ENCODE results near the gene MSRB3. TPM values are rescaled to one million over a fixed set of nuclear protein-coding genes. Genes with fewer than 3 reads are reported as not detected.

The MSRB3 gene
- total and polyA plus RNA-seq, 2 donors (not counting 1 experiment from before 2014, with no cell fraction given), result not detected

DNA sequence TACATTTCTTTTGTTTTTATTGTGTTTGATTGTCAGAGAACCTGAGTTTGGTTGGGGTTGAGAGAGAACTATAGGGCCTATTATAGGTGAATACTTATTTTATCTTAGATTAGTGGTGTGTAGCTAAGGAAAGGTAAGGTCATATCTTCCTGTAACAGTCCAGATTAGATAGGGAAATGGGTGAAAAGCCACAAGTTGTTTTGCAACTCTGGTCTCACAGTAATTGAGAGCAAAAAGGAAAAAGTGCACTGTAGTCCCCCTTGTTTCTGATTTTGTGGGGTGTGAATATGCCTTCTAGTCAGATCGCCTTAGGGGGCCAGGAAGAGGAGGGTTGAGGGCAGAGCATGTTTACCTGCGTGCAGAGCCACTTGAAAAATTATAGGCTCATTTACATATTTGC lies 8.9 kb downstream of the MSRB3 start:
- Mint-ChIP-seq H3K4me1 (no peaks in the 10 kb centered on the region), H3K9me3 (ENCODE audit: insufficient read depth) (no peaks in the 10 kb centered on the region), H3K4me3 (no peak overlapping the region), H3K27me3 (peaks cover 17% of the 10 kb centered on the region), H3K27ac (no peak overlapping the region)
- DNase-seq, result no peak
- no peak for TF ChIP-seq EZH2 (IDR thresholded peaks at IDR 0.05; ENCODE audit: borderline replicate concordance, insufficient read depth, low read depth, low read length, poor library complexity, severe bottlenecking)
- TF ChIP-seq CTCF (IDR thresholded peaks at IDR 0.05), result no peak
- 44% methylated on average over 2 of the region's 2 CpGs for WGBS (ENCODE audit: insufficient coverage)
- ChIA-PET POLR2A (no interaction called here), CTCF (no interaction called here)
- Histone ChIP-seq H2AFZ (ENCODE audit: insufficient read depth, low read depth, low read length, poor library complexity, severe bottlenecking) (no peak overlapping the region), H3K4me2 (replicated peaks; ENCODE audit: low read depth, low read length, poor library complexity, severe bottlenecking) (no peak overlapping the region), H3K4me1 (ENCODE audit: control insufficient read depth in 2 of 2, insufficient read depth in 2 of 2, low read length in 2 of 2) (no peaks in the 10 kb centered on the region), H3K9ac (ENCODE audit: low read length) (no peak overlapping the region), H3K27me3 (replicated peaks in 1 of 4; ENCODE audit: control extremely low read depth in 1 of 4, control insufficient read depth in 3 of 4, insufficient read depth in 4 of 4, low read length in 3 of 4) (peaks cover 0 to 4% (median 0%) of the 10 kb centered on the region in 4 experiments), H3K79me2 (ENCODE audit: control insufficient read depth, insufficient read depth, low read length) (no peaks in the 10 kb centered on the region), H3K9me3 (ENCODE audit: control extremely low read depth in 1 of 3, control insufficient read depth in 2 of 3, insufficient read depth in 1 of 3, low read length in 2 of 3) (no peaks in the 10 kb centered on the region), H3K27ac (ENCODE audit: low read length in 2 of 2) (no peak overlapping the region), H3K4me3 (ENCODE audit: control extremely low read depth in 1 of 5, extremely low read depth in 1 of 5, insufficient read depth in 1 of 5, low read depth in 2 of 5, low read length in 4 of 5) (no peak overlapping the region), H4K20me1 (ENCODE audit: control insufficient read depth, insufficient read depth, low read length, poor library complexity, severe bottlenecking) (no peaks in the 10 kb centered on the region), H3K36me3 (replicated peaks in 1 of 2; ENCODE audit: control extremely low read depth in 1 of 2, control insufficient read depth in 1 of 2, extremely low read depth in 1 of 2, insufficient read depth in 2 of 2, low read length in 1 of 2) (no peaks in the 10 kb centered on the region)
- no peak for ATAC-seq (ENCODE audit: low read depth)
- intact Hi-C loops (cut with micrococcal nuclease), result no loop called here

GRCh38 chr12:65292241-65292640 lies 13.8 kb downstream of the MSRB3 start:
- no peaks in the 10 kb centered on the region for H3K4me1 ChIP-seq (ENCODE audit: control insufficient read depth in 2 of 2, insufficient read depth in 2 of 2, low read length in 2 of 2)
- no peak overlapping the region for H3K4me2 ChIP-seq (replicated peaks; ENCODE audit: low read depth, low read length, poor library complexity, severe bottlenecking)
- no peaks in the 10 kb centered on the region for H4K20me1 ChIP-seq (ENCODE audit: control insufficient read depth, insufficient read depth, low read length, poor library complexity, severe bottlenecking)
- H3K4me3 ChIP-seq (ENCODE audit: control extremely low read depth in 1 of 5, extremely low read depth in 1 of 5, insufficient read depth in 1 of 5, low read depth in 2 of 5, low read length in 4 of 5), result no peak overlapping the region
- 91% methylated on average over 2 of the region's 2 CpGs for WGBS (ENCODE audit: insufficient coverage)
- DNase-seq (no peak), ATAC-seq (ENCODE audit: low read depth) (no peak)
- intact Hi-C loops (cut with micrococcal nuclease), result no loop called here
- H3K27me3 ChIP-seq (replicated peaks in 1 of 4; ENCODE audit: control extremely low read depth in 1 of 4, control insufficient read depth in 3 of 4, insufficient read depth in 4 of 4, low read length in 3 of 4), result no peaks in the 10 kb centered on the region
- H3K9ac ChIP-seq (ENCODE audit: low read length), result no peak overlapping the region
- TF ChIP-seq EZH2 (IDR thresholded peaks at IDR 0.05; ENCODE audit: borderline replicate concordance, insufficient read depth, low read depth, low read length, poor library complexity, severe bottlenecking) (no peak), CTCF (IDR thresholded peaks at IDR 0.05) (no peak)
- no peak overlapping the region for H3K4me3 Mint-ChIP-seq
- H3K9me3 Mint-ChIP-seq (ENCODE audit: insufficient read depth), result peaks cover 1% of the 10 kb centered on the region
- H3K4me1 Mint-ChIP-seq, result no peaks in the 10 kb centered on the region
- ChIA-PET POLR2A (no interaction called here), CTCF (no interaction called here)
- H3K27me3 Mint-ChIP-seq, result peaks cover 19% of the 10 kb centered on the region
- H3K79me2 ChIP-seq (ENCODE audit: control insufficient read depth, insufficient read depth, low read length), result no peaks in the 10 kb centered on the region
- H3K9me3 ChIP-seq (ENCODE audit: control extremely low read depth in 1 of 3, control insufficient read depth in 2 of 3, insufficient read depth in 1 of 3, low read length in 2 of 3), result no peaks in the 10 kb centered on the region
- no peak overlapping the region for H3K27ac ChIP-seq (ENCODE audit: low read length in 2 of 2)
- no peak overlapping the region for H2AFZ ChIP-seq (ENCODE audit: insufficient read depth, low read depth, low read length, poor library complexity, severe bottlenecking)
- H3K36me3 ChIP-seq (replicated peaks in 1 of 2; ENCODE audit: control extremely low read depth in 1 of 2, control insufficient read depth in 1 of 2, extremely low read depth in 1 of 2, insufficient read depth in 2 of 2, low read length in 1 of 2), result no peaks in the 10 kb centered on the region
- no peak overlapping the region for H3K27ac Mint-ChIP-seq

All from B cell (primary cell).